Neural progenitor cell (in vitro differentiated cells): ENCODE data around the gene RFPL3. TPM values are rescaled to one million over a fixed set of nuclear protein-coding genes. Genes with fewer than 3 reads are reported as not detected.
"Not testable (repeated sequence)": the region's sequence is repeated elsewhere in the genome, so short reads cannot be mapped to it uniquely, and the experiment has no call there.

Experiments used
- DNase-seq: peaks from one replicate; pipeline ENCODE4 v3.0.0-alpha.2; 2016; ENCODE audit warnings: low spot score
- H2AFZ ChIP-seq: fragments of 200-600 bp; sonication (generic); replicated peaks from 2 replicates; pipeline ENCODE4 v1.6.1; 2016; ENCODE audit warnings: antibody characterized with exemption
- H3F3A ChIP-seq: fragments of 200-600 bp; sonication (generic); 2 replicates; pipeline ENCODE4 v1.6.1; 2016; ENCODE audit warnings: antibody characterized with exemption, low read depth
- H3K27ac ChIP-seq: fragments of 200-600 bp; sonication (generic); 2 replicates; pipeline ENCODE4 v1.5.1; 2016; ENCODE audit warnings: mild to moderate bottlenecking
- H3K27me3 ChIP-seq: fragments of 200-600 bp; sonication (generic); 2 replicates; pipeline ENCODE4 v1.6.1; 2016; ENCODE audit warnings: mild to moderate bottlenecking, moderate library complexity
- H3K36me3 ChIP-seq: fragments of 200-600 bp; sonication (generic); 2 replicates; pipeline ENCODE4 v1.5.1; 2016
- H3K4me1 ChIP-seq: fragments of 200-600 bp; sonication (generic); 2 replicates; pipeline ENCODE4 v1.6.1; 2016; ENCODE audit warnings: mixed run types
- H3K4me2 ChIP-seq: fragments of 200-600 bp; sonication (generic); 2 replicates; pipeline ENCODE4 v1.6.1; 2016
- H3K4me3 ChIP-seq: fragments of 200-600 bp; sonication (generic); 2 replicates; pipeline ENCODE4 v1.5.1; 2016
- H3K79me2 ChIP-seq: fragments of 200-600 bp; sonication (generic); 2 replicates; pipeline ENCODE4 v1.6.1; 2016; ENCODE audit warnings: low read depth
- H3K9ac ChIP-seq: fragments of 200-600 bp; sonication (generic); 2 replicates; pipeline ENCODE4 v1.6.1; 2016
- H3K9me3 ChIP-seq: fragments of 200-600 bp; sonication (generic); 2 replicates; pipeline ENCODE4 v1.5.1; 2016; ENCODE audit warnings: low read depth
- H4K20me1 ChIP-seq: fragments of 200-600 bp; sonication (generic); 2 replicates; pipeline ENCODE4 v1.6.1; 2016; ENCODE audit warnings: low read depth
- H3K27ac Mint-ChIP-seq: 3 replicates; pipeline ENCODE4 v1.8.0; 2021; ENCODE audit warnings: mixed read lengths
- H3K27me3 Mint-ChIP-seq: 2 replicates; pipeline ENCODE4 v1.8.0; 2022; ENCODE audit warnings: low read depth, mild to moderate bottlenecking, inconsistent platforms, moderate library complexity, mixed read lengths; ENCODE audit not compliant: insufficient read depth
- H3K36me3 Mint-ChIP-seq: 3 replicates; pipeline ENCODE4 v1.8.0; 2021; ENCODE audit warnings: mixed read lengths
- H3K4me1 Mint-ChIP-seq: 3 replicates; pipeline ENCODE4 v1.8.0; 2021; ENCODE audit warnings: mixed read lengths
- H3K4me3 Mint-ChIP-seq: 3 replicates; pipeline ENCODE4 v1.8.0; 2021; ENCODE audit warnings: mild to moderate bottlenecking, moderate library complexity, mixed read lengths
- H3K9me3 Mint-ChIP-seq: 3 replicates; pipeline ENCODE4 v1.8.0; 2020; ENCODE audit warnings: mixed read lengths
- CTCF ChIP-seq: fragments of 200-600 bp; sonication (generic); IDR thresholded peaks from 2 replicates; pipeline ENCODE4 v1.5.1; 2017; ENCODE audit warnings: antibody characterized with exemption, mild to moderate bottlenecking
- EZH2 ChIP-seq: fragments of 200-600 bp; sonication (generic); IDR thresholded peaks from 2 replicates; pipeline ENCODE4 v1.6.1; 2017; ENCODE audit warnings: antibody characterized with exemption, mild to moderate bottlenecking, moderate library complexity
- EZH2phosphoT487 ChIP-seq: fragments of 200-600 bp; sonication (generic); IDR thresholded peaks from 2 replicates; pipeline ENCODE4 v1.6.1; 2017; ENCODE audit warnings: antibody characterized with exemption
- total RNA-seq: library from RNA; depleted of rRNA; stranded (reverse); fragments of >200 nt; gene quantifications from 2 replicates; pipeline ENCODE4 v1.2.3, GENCODE V29; 2015; ENCODE audit warnings: low replicate concordance

Gene RFPL3
- total RNA-seq = 0.09 TPM in 1 of 2 replicates, not detected in the other

GRCh38 chr22:32357567-32357966 lies at the start of gene RFPL3:
TSS of gene RFPL3 (plus strand) at chr22:32357867. CDS start at chr22:32358072, 205 bp downstream.
- not testable (repeated sequence) for DNase-seq, H3K27me3 ChIP-seq, H3K9ac ChIP-seq, H3K9me3 Mint-ChIP-seq, H3K36me3 ChIP-seq, H3K4me3 ChIP-seq, H3F3A ChIP-seq, H2AFZ ChIP-seq, H3K79me2 ChIP-seq, H3K4me2 ChIP-seq, H3K36me3 Mint-ChIP-seq, H4K20me1 ChIP-seq, H3K9me3 ChIP-seq, H3K4me3 Mint-ChIP-seq, H3K27ac ChIP-seq, H3K4me1 ChIP-seq, H3K27me3 Mint-ChIP-seq
- H3K4me1 Mint-ChIP-seq = peaks cover 20% of the 10 kb centered on the region
- peak within 1 kb of the TSS; percentile 48 for H3K27ac Mint-ChIP-seq

GRCh38 chr22:32308191-32308590 lies 49.5 kb upstream of the RFPL3 start:
- no peak overlapping the region for H3K27ac Mint-ChIP-seq
- Histone ChIP-seq H3K27ac (no peak overlapping the region), H3K4me2 (no peak overlapping the region), H3K36me3 (no peaks in the 10 kb centered on the region), H3K4me1 (no peaks in the 10 kb centered on the region), H2AFZ (no peak overlapping the region), H4K20me1 (no peaks in the 10 kb centered on the region), H3K27me3 (no peaks in the 10 kb centered on the region), H3K9me3 (no peaks in the 10 kb centered on the region), H3F3A (no peaks in the 10 kb centered on the region), H3K9ac (no peak overlapping the region), H3K79me2 (no peaks in the 10 kb centered on the region), H3K4me3 (no peak overlapping the region)
- DNase-seq = no peak
- TF ChIP-seq EZH2 (no peak), EZH2phosphoT487 (no peak), CTCF (no peak)
- peaks cover 2% of the 10 kb centered on the region for H3K4me1 Mint-ChIP-seq
- peaks cover 2% of the 10 kb centered on the region for H3K27me3 Mint-ChIP-seq
- H3K9me3 Mint-ChIP-seq = no peaks in the 10 kb centered on the region
- H3K4me3 Mint-ChIP-seq = no peak overlapping the region
- no peaks in the 10 kb centered on the region for H3K36me3 Mint-ChIP-seq

- H3K27me3 ChIP-seq = no peaks in the 10 kb centered on the region
- TF ChIP-seq CTCF (no peak), EZH2 (no peak), EZH2phosphoT487 (no peak)
- H3K27ac Mint-ChIP-seq = peak overlapping the region; percentile 3
- no peaks in the 10 kb centered on the region for H3K4me1 ChIP-seq
- H3K36me3 ChIP-seq = no peaks in the 10 kb centered on the region
- DNase-seq = no peak
- no peaks in the 10 kb centered on the region for H4K20me1 ChIP-seq
- H3K9me3 ChIP-seq = no peaks in the 10 kb centered on the region
- no peak overlapping the region for H3K4me3 ChIP-seq
- H3K9me3 Mint-ChIP-seq = no peaks in the 10 kb centered on the region
- no peaks in the 10 kb centered on the region for H3F3A ChIP-seq
- no peak overlapping the region for H2AFZ ChIP-seq
- H3K4me1 Mint-ChIP-seq = peaks cover 2% of the 10 kb centered on the region
- H3K36me3 Mint-ChIP-seq = no peaks in the 10 kb centered on the region
- no peak overlapping the region for H3K4me2 ChIP-seq
- no peak overlapping the region for H3K9ac ChIP-seq
- no peaks in the 10 kb centered on the region for H3K79me2 ChIP-seq
- no peak overlapping the region for H3K4me3 Mint-ChIP-seq
- peaks cover 4% of the 10 kb centered on the region for H3K27me3 Mint-ChIP-seq
- no peak overlapping the region for H3K27ac ChIP-seq
These were observed 48.7 kb upstream of the RFPL3 start for GRCh38 chr22:32308934-32309333.

GRCh38 chr22:32309585-32310251 lies 47.9 kb upstream of the RFPL3 start:
- peaks cover 4% of the 10 kb centered on the region for H3K4me1 Mint-ChIP-seq
- no peaks in the 10 kb centered on the region for H3K9me3 ChIP-seq
- H3K36me3 ChIP-seq = no peaks in the 10 kb centered on the region
- no peak overlapping the region for H3K4me3 Mint-ChIP-seq
- no peaks in the 10 kb centered on the region for H3K79me2 ChIP-seq
- peaks cover 6% of the 10 kb centered on the region for H3K27me3 Mint-ChIP-seq
- no peak overlapping the region for H3K27ac ChIP-seq
- TF ChIP-seq CTCF = no peak
- TF ChIP-seq EZH2 = no peak
- no peak for TF ChIP-seq EZH2phosphoT487
- H3K27me3 ChIP-seq = no peaks in the 10 kb centered on the region
- no peak overlapping the region for H3K27ac Mint-ChIP-seq
- no peak for DNase-seq
- no peaks in the 10 kb centered on the region for H3F3A ChIP-seq
- no peak overlapping the region for H3K4me3 ChIP-seq
- no peak overlapping the region for H2AFZ ChIP-seq
- no peaks in the 10 kb centered on the region for H4K20me1 ChIP-seq
- no peak overlapping the region for H3K9ac ChIP-seq
- no peaks in the 10 kb centered on the region for H3K4me1 ChIP-seq
- no peak overlapping the region for H3K4me2 ChIP-seq
- H3K9me3 Mint-ChIP-seq = no peaks in the 10 kb centered on the region
- H3K36me3 Mint-ChIP-seq = no peaks in the 10 kb centered on the region
